Stimulated activated CD8-positive, alpha-beta memory T cell treated with anti-CD3 and anti-CD28 coated beads, Interleukin-15, amount 100 ng/mL, for 4 hours (primary cell): Measurements from ENCODE around the gene ERC2.

Experiments used
- DNase-seq, 2 donors: peaks; one replicate each; pipeline ENCODE4 v3.0.0-alpha.2; 2020; ENCODE audit warnings: low read depth in 2 of 2

Gene ERC2

GRCh38 chr3:55591888-55592287, 876.4 kb downstream of the ERC2 start:
- no peak for DNase-seq

- DNase-seq = no peak
Observed at GRCh38 chr3:55588146-55588765, 880.0 kb downstream of the ERC2 start.

- no peak for DNase-seq
Observed at GRCh38 chr3:55585856-55586255, 882.4 kb downstream of the ERC2 start.

GRCh38 chr3:55584716-55585368, 883.4 kb downstream of the ERC2 start:
- DNase-seq = no peak

- no peak for DNase-seq
Observed at GRCh38 chr3:55584030-55584429, 884.2 kb downstream of the ERC2 start.

- DNase-seq = no peak
Observed at GRCh38 chr3:55583475-55583874, 884.8 kb downstream of the ERC2 start.

- DNase-seq = no peak
Observed at GRCh38 chr3:55579496-55579895, 888.8 kb downstream of the ERC2 start.

GRCh38 chr3:55576621-55577388, 891.5 kb downstream of the ERC2 start:
- no peak for DNase-seq

- no peak for DNase-seq
Observed at GRCh38 chr3:55574671-55575070, 893.6 kb downstream of the ERC2 start.

GRCh38 chr3:55572816-55573215, 895.5 kb downstream of the ERC2 start:
- no peak for DNase-seq

- no peak for DNase-seq
Observed at GRCh38 chr3:55571913-55572312, 896.4 kb downstream of the ERC2 start.

GRCh38 chr3:55571216-55571813, 897.0 kb downstream of the ERC2 start:
- no peak for DNase-seq

GRCh38 chr3:55570271-55570711, 898.0 kb downstream of the ERC2 start:
- no peak for DNase-seq

GRCh38 chr3:55569033-55569599, 899.2 kb downstream of the ERC2 start:
- no peak for DNase-seq

GRCh38 chr3:55567615-55568014, 900.7 kb downstream of the ERC2 start:
- DNase-seq = no peak

GRCh38 chr3:55567121-55567520, 901.1 kb downstream of the ERC2 start:
- no peak for DNase-seq

- no peak for DNase-seq
Observed at GRCh38 chr3:55565521-55565920, 902.7 kb downstream of the ERC2 start.

GRCh38 chr3:55564726-55565125, 903.5 kb downstream of the ERC2 start:
- no peak for DNase-seq

- DNase-seq = no peak
Observed at GRCh38 chr3:55562700-55563099, 905.6 kb downstream of the ERC2 start.

GRCh38 chr3:55559500-55560423, 908.5 kb downstream of the ERC2 start:
- DNase-seq = no peak

GRCh38 chr3:55558316-55558715, 910.0 kb downstream of the ERC2 start:
- DNase-seq = no peak
